ENCODE results near the gene PNRC1. TPM values are rescaled to one million over a fixed set of nuclear protein-coding genes. Genes with fewer than 3 reads are reported as not detected.

The PNRC1 gene
- total and polyA plus RNA-seq, 2 of the 4 experiments (the other 2 are of a cell fraction) = 6.5 to 8.1 TPM

GRCh38 chr6:89054208-89054607 is 26.3 kb upstream of the PNRC1 start:
- H3K9me3 ChIP-seq (ENCODE audit: control insufficient read depth, insufficient read depth, low read length) = no peaks in the 10 kb centered on the region
- no peak overlapping the region for H2AK5ac ChIP-seq (ENCODE audit: low read depth, low read length)
- no peak overlapping the region for H2AK9ac ChIP-seq (replicated peaks; ENCODE audit: low read depth, low read length, poor library complexity)
- DNase-seq (no peak), ATAC-seq (ENCODE audit: low read depth) (no peak)
- BruUV-seq (replicated peaks) = no TSS peak
- H3K36me3 ChIP-seq (ENCODE audit: control insufficient read depth, insufficient read depth, low read length) = no peaks in the 10 kb centered on the region
- no peak overlapping the region for H3K4me3 ChIP-seq (ENCODE audit: insufficient read depth, low read depth, low read length)
- H3K18ac ChIP-seq (ENCODE audit: low read depth, low read length) = no peak overlapping the region
- 0 out of 2 replicates have a peak, but pooled peaks cover 2% of the 10 kb centered on the region for H3K27me3 ChIP-seq (ENCODE audit: control insufficient read depth, insufficient read depth, low read length)
- no peak overlapping the region for H2BK15ac ChIP-seq (ENCODE audit: low read depth, low read length)
- ChIA-PET CTCF (no interaction called here), POLR2A (ENCODE audit: unreplicated experiment) (no interaction called here)
- no peak overlapping the region for H4K5ac ChIP-seq (ENCODE audit: low read depth, low read length)
- no peaks in the 10 kb centered on the region for H3K9me1 ChIP-seq (ENCODE audit: insufficient read depth, low read length)
- no peak overlapping the region for H3K23ac ChIP-seq (ENCODE audit: low read depth, low read length)
- in situ Hi-C loops (cut with MboI; ENCODE audit: low sequenced_read_pairs) = no loop called here
- H3K4ac ChIP-seq (ENCODE audit: low read depth, low read length) = no peak overlapping the region
- H4K20me1 ChIP-seq (ENCODE audit: insufficient read depth, low read length) = no peaks in the 10 kb centered on the region
- H4K8ac ChIP-seq (ENCODE audit: low read depth in 2 of 2, low read length in 2 of 2) = no peak overlapping the region
- no peak overlapping the region for H2BK5ac ChIP-seq (ENCODE audit: low read depth, low read length, poor library complexity, severe bottlenecking)
- H3K9ac ChIP-seq (ENCODE audit: low read depth, low read length) = no peak overlapping the region
- no peaks in the 10 kb centered on the region for H3K79me1 ChIP-seq (ENCODE audit: low read depth in 1 of 2, low read length in 2 of 2)
- no peak overlapping the region for H3K4me2 ChIP-seq (ENCODE audit: low read depth, low read length)
- no CpG with 5 or more reads among the region's 4 CpGs for WGBS, 2 experiments (ENCODE audit: extremely low coverage in 2 of 2, insufficient read length in 1 of 2)
- no peak overlapping the region for H2AFZ ChIP-seq (replicated peaks; ENCODE audit: low read length, poor library complexity)
- TF ChIP-seq MAZ (IDR thresholded peaks at IDR 0.05; ENCODE audit: borderline replicate concordance, low read depth, low read length) (no peak), CHD1 (IDR thresholded peaks at IDR 0.05; ENCODE audit: low read depth, low read length) (no peak), NFE2L2 (IDR thresholded peaks at IDR 0.05; ENCODE audit: low read depth, low read length) (no peak), BHLHE40 (IDR thresholded peaks at IDR 0.05; ENCODE audit: low read depth, low read length) (no peak), MAFK (IDR thresholded peaks at IDR 0.05; ENCODE audit: low read depth, low read length) (peak; percentile 79), CTCF (conservative IDR thresholded peaks at IDR 0.05; ENCODE audit: low read depth, low read length) (no peak), CEBPB (IDR thresholded peaks at IDR 0.05; ENCODE audit: low read depth, low read length) (no peak)
- H3K27ac ChIP-seq (ENCODE audit: insufficient read depth, low read length) = no peak overlapping the region
- dilution Hi-C loops (cut with HindIII; ENCODE audit: low sequenced_read_pairs, unreplicated experiment) = no loop called here
- no peak overlapping the region for H2BK20ac ChIP-seq (ENCODE audit: low read depth, low read length)
- intact Hi-C loops (cut with micrococcal nuclease) = no loop called here
- H4K91ac ChIP-seq (ENCODE audit: insufficient read depth, low read depth, low read length) = no peak overlapping the region
- no peak overlapping the region for H3K14ac ChIP-seq (replicated peaks; ENCODE audit: low read depth, low read length)
- no peak overlapping the region for H2BK120ac ChIP-seq (ENCODE audit: low read depth, low read length)
- H3K4me1 ChIP-seq (ENCODE audit: control insufficient read depth, insufficient read depth, low read length) = peaks cover 7% of the 10 kb centered on the region; the same call in 1 of the 2 replicates
- H3K56ac ChIP-seq (ENCODE audit: extremely low read depth, insufficient read depth, low read length) = no peak overlapping the region

All from IMR-90 (cell line).